Activated naive CD4-positive, alpha-beta T cell treated with anti-CD3 and anti-CD28 coated beads, Interleukin-2, amount 50 U/mL, for 16 hours (primary cell): ENCODE data around the gene CDCA8.

ENCODE experiments used
- DNase-seq: peaks from one replicate; pipeline ENCODE4 v3.0.0-alpha.2; 2020

Gene CDCA8

GRCh38 chr1:37692078-37692833 lies at the start of gene CDCA8:
TSS of gene CDCA8 (plus strand) at chr1:37692516. CDS start at chr1:37692691, 175 bp downstream.
- peak; percentile 99 for DNase-seq

- no peak for DNase-seq
These were observed 45.0 kb upstream of the CDCA8 start for GRCh38 chr1:37647281-37647680.

GRCh38 chr1:37650173-37650572 lies 42.1 kb upstream of the CDCA8 start:
- DNase-seq: no peak

GRCh38 chr1:37650721-37651120 lies 41.6 kb upstream of the CDCA8 start:
- DNase-seq: no peak

- no peak for DNase-seq
These were observed 40.5 kb upstream of the CDCA8 start for GRCh38 chr1:37651803-37652202.

GRCh38 chr1:37652976-37653375 lies 39.3 kb upstream of the CDCA8 start:
- no peak for DNase-seq

- no peak for DNase-seq
These were observed 38.4 kb upstream of the CDCA8 start for GRCh38 chr1:37653906-37654305.

- no peak for DNase-seq
These were observed 37.0 kb upstream of the CDCA8 start for GRCh38 chr1:37655274-37655673.

GRCh38 chr1:37656026-37656425 lies 36.3 kb upstream of the CDCA8 start:
- DNase-seq: no peak

GRCh38 chr1:37656881-37657280 lies 35.4 kb upstream of the CDCA8 start:
- DNase-seq: no peak

- no peak for DNase-seq
These were observed 34.5 kb upstream of the CDCA8 start for GRCh38 chr1:37657620-37658412.

- DNase-seq: no peak
These were observed 33.8 kb upstream of the CDCA8 start for GRCh38 chr1:37658486-37658885.

GRCh38 chr1:37660664-37661063 lies 31.7 kb upstream of the CDCA8 start:
- DNase-seq: no peak

- DNase-seq: no peak
These were observed 30.9 kb upstream of the CDCA8 start for GRCh38 chr1:37661401-37661800.

- DNase-seq: no peak
These were observed 30.1 kb upstream of the CDCA8 start for GRCh38 chr1:37662031-37662755.

- DNase-seq: no peak
These were observed 28.8 kb upstream of the CDCA8 start for GRCh38 chr1:37663426-37664000.

GRCh38 chr1:37666241-37666867 lies 26.0 kb upstream of the CDCA8 start:
- no peak for DNase-seq

GRCh38 chr1:37667023-37667671 lies 25.2 kb upstream of the CDCA8 start:
- DNase-seq: no peak

- no peak for DNase-seq
These were observed 22.2 kb upstream of the CDCA8 start for GRCh38 chr1:37670133-37670532.

- DNase-seq: no peak
These were observed 21.1 kb upstream of the CDCA8 start for GRCh38 chr1:37671261-37671660.

- no peak for DNase-seq
These were observed 20.0 kb upstream of the CDCA8 start for GRCh38 chr1:37672136-37672870.
